Measurements from ENCODE around the gene OR6K2.
"Not testable (repeated sequence)": the region's sequence is repeated elsewhere in the genome, so short reads cannot be mapped to it uniquely, and the experiment has no call there.

Gene OR6K2

DNA sequence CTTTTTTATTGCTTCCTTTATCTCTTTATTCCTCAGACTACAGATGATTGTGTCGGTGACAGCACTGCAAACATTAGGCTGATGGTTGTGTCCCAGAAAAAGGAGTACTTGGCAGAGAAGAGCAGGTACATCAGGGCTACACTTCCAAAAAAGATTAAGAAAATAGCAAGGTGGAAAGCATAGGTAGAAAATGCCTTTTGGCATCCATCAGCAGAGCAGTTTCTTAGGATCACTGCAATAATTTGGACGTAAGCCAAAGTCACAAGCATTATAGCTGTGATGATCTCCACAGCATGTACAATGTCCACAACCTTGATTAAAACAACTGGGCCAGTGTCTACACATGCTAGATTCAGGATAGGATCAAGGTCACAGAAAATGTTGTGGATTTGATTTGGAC lies 5.9 kb downstream of the OR6K2 start:
- H3K27ac ChIP-seq = no peak overlapping the region
- H3K4me3 ChIP-seq = no peak overlapping the region
- TF ChIP-seq, protein P1, sequence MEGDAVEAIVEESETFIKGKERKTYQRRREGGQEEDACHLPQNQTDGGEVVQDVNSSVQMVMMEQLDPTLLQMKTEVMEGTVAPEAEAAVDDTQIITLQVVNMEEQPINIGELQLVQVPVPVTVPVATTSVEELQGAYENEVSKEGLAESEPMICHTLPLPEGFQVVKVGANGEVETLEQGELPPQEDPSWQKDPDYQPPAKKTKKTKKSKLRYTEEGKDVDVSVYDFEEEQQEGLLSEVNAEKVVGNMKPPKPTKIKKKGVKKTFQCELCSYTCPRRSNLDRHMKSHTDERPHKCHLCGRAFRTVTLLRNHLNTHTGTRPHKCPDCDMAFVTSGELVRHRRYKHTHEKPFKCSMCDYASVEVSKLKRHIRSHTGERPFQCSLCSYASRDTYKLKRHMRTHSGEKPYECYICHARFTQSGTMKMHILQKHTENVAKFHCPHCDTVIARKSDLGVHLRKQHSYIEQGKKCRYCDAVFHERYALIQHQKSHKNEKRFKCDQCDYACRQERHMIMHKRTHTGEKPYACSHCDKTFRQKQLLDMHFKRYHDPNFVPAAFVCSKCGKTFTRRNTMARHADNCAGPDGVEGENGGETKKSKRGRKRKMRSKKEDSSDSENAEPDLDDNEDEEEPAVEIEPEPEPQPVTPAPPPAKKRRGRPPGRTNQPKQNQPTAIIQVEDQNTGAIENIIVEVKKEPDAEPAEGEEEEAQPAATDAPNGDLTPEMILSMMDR (IDR thresholded peaks at IDR 0.05) = no peak
- DNase-seq (ENCODE audit: low spot score) = no peak

DNA sequence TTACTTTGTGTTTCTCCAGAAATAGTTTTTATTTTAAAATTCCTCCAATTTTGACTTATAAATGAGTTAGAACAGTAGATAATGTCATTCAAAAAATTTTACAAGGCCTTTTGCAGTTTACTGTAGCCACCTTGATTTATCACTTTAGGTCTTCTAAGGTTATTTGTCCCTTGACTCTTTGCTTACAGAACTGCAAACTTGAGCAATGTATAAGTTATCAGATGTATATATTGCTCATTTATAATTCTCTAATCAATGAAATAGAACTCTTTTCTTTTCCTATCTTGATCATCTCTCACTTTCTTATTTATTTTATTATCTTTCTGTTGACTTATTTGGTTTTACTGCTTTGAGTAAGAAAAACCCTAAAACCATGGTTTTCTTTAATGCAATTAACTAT lies 8.1 kb downstream of the OR6K2 start:
- TF ChIP-seq, protein P1 (IDR thresholded peaks at IDR 0.05) = no peak
- no peak for DNase-seq (ENCODE audit: low spot score)
- H3K4me3 ChIP-seq = no peak overlapping the region
- H3K27ac ChIP-seq = no peak overlapping the region

DNA sequence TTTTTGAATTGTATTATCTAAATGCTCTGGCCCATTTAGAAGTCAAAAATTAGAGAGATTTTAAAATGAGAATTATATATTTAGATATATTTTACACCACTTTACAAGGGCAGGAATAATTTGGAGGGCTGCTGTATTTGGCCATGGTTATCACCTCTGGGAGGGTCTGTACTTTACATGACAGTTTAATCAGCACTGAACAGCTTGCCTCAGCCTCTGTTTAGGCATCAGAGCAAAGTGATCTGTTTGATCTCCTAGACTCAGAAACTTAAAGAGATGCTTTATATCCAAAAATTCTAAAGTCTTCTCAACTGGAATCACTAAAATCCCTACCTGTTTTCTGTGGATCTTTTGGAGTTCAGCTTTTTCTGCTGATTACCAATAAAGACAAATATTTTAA lies 8.5 kb downstream of the OR6K2 start:
- H3K4me3 ChIP-seq = no peak overlapping the region
- DNase-seq (ENCODE audit: low spot score) = no peak
- TF ChIP-seq, protein P1 (IDR thresholded peaks at IDR 0.05) = no peak

DNA sequence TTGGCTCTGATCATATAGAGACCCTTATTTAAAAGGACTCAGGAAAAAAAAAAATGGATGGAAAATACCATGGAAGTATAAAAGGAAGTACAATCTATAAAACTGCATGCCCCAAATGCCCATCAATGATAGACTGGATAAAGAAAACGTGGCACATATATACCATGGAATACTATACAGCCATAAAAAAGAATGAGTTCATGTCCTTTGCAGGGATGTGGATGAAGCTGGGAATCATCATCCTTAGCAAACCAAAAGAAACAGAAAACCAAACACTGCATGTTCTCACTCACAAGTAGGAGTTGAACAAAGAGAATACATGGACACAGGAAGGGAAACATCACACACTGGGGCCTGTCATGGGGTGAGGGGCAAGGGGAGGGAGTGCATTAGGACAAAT lies 9.3 kb downstream of the OR6K2 start:
- not testable (repeated sequence) for DNase-seq (ENCODE audit: low spot score); H3K27ac ChIP-seq; H3K4me3 ChIP-seq

More for the DNA sequence above, 8.5 kb downstream of the OR6K2 start:
- no peak overlapping the region for H3K27ac ChIP-seq

DNA sequence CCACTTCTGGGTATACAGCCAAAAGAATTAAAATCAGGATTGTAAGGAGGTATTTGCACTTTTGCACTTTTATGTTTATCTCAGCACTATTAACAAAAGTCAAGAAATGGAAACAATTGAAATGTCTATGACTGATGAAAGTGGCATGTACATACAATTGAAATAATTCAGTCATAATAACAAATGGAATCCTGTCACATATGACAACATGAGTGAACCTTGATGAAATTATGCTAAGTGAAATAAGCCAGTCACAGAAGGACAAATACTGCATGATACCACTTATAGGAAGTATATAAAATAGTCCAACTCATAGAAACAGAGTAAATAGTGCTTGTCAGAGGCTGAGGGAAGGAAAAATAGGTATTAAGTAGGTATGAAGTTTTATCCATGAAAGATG lies 10.6 kb downstream of the OR6K2 start:
- no peak overlapping the region for H3K27ac ChIP-seq
- H3K4me3 ChIP-seq = no peak overlapping the region
- DNase-seq (ENCODE audit: low spot score) = no peak
- TF ChIP-seq, protein P1 (IDR thresholded peaks at IDR 0.05) = no peak

DNA sequence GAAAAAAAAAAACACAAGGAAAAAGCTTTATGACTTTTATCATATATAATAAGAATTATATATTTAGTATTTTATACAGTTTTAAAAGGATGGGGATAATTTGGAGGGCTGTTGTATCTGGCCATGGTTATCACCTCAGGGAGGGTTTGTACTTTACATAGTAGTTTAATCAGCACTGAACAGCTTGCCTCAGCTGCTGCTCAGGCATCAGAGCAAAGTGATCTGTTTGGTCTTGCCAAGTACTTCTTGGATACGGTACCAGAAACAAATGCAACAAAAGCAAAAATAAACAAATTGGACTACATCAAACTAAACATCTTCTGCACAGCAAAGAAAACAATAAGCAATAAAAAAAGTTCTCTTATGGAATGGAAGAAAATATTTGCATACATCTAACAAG lies 11.3 kb downstream of the OR6K2 start:
- no peak for DNase-seq (ENCODE audit: low spot score)
- H3K4me3 ChIP-seq = no peak overlapping the region
- TF ChIP-seq, protein P1 (IDR thresholded peaks at IDR 0.05) = no peak
- H3K27ac ChIP-seq = no peak overlapping the region

DNA sequence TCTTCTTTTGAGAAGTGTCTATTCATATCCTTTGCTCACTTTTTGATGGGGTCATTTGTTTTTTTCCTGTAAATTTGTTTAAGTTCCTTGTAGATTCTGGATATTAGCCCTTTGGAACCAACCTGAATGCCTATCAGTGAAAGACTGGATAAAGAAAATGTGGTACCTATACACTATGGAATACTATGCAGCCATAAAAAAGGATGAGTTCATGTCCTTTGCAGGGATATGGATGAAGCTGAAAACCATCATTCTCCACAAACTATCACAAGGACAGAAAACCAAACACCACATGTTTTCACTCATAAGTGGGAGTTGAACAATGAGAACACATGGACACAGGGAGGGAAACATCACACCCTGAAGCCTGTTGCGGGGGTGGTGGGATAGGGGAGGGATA lies 12.1 kb downstream of the OR6K2 start:
- not testable (repeated sequence) for H3K27ac ChIP-seq; H3K4me3 ChIP-seq; DNase-seq (ENCODE audit: low spot score)

DNA sequence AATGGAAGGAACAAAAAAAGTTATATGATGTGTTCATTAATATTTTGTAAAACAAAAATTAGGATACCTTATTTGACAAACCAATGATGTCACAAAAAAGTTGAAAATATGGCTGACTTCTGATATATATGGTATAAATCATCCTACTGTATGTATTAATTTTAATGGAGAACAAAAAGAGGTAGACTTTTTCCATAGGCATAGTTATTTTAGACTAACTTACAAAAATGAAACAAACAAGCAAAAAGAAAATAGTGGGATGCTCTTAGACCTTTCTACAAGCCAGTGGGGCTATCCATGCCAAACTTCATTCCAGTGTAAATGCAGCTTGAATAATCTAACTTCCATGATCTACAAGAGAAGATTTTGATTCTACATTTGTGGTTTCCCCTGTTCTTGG lies 13.4 kb downstream of the OR6K2 start:
- H3K27ac ChIP-seq = no peak overlapping the region
- DNase-seq (ENCODE audit: low spot score) = no peak
- no peak overlapping the region for H3K4me3 ChIP-seq
- TF ChIP-seq, protein P1 (IDR thresholded peaks at IDR 0.05) = no peak
